Measurements from ENCODE around the gene SP6. TPM values are rescaled to one million over a fixed set of nuclear protein-coding genes. Genes with fewer than 3 reads are reported as not detected.

The SP6 gene
- total and polyA plus RNA-seq, 2 experiments from 2014 or later = 1.3 to 1.7 TPM

DNA sequence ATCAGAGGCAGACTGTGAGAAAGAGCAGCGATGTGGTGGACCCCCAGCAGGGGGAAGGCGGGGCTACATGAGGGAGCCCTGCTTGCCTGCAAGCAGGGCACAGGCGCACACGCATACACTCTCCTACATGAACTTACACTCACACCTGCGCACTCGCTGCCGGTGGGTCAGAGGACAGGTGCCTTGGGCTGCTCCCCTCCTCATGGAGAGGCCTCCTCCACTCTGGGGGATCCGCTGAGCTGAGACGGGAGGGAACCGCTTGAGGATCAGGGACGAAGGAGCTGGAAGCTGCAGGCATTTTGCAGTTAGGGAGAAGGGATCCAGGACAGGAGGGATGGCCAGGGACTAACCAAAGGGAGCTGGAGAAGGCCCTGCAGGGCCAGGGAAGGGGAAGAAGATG, 43.5 kb downstream of the SP6 start:
- no peak for DNase-seq (ENCODE audit: low spot score)
- H3K79me2 ChIP-seq = no peaks in the 10 kb centered on the region
- no peak overlapping the region for H3K4me3 ChIP-seq
- no peaks in the 10 kb centered on the region for H4K20me1 ChIP-seq (ENCODE audit: insufficient read depth, poor library complexity, severe bottlenecking)
- TF ChIP-seq EZH2 (IDR thresholded peaks at IDR 0.05; ENCODE audit: borderline replicate concordance) = no peak
- TF ChIP-seq, protein P1, sequence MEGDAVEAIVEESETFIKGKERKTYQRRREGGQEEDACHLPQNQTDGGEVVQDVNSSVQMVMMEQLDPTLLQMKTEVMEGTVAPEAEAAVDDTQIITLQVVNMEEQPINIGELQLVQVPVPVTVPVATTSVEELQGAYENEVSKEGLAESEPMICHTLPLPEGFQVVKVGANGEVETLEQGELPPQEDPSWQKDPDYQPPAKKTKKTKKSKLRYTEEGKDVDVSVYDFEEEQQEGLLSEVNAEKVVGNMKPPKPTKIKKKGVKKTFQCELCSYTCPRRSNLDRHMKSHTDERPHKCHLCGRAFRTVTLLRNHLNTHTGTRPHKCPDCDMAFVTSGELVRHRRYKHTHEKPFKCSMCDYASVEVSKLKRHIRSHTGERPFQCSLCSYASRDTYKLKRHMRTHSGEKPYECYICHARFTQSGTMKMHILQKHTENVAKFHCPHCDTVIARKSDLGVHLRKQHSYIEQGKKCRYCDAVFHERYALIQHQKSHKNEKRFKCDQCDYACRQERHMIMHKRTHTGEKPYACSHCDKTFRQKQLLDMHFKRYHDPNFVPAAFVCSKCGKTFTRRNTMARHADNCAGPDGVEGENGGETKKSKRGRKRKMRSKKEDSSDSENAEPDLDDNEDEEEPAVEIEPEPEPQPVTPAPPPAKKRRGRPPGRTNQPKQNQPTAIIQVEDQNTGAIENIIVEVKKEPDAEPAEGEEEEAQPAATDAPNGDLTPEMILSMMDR (IDR thresholded peaks at IDR 0.05; ENCODE audit: poor library complexity) = no peak
- no peak for TF ChIP-seq EZH2phosphoT487 (IDR thresholded peaks at IDR 0.05; ENCODE audit: low read depth, severe bottlenecking, unreplicated experiment)
- H2AFZ ChIP-seq = no peak overlapping the region
- H3K27ac ChIP-seq = no peak overlapping the region
- no peaks in the 10 kb centered on the region for H3K9me3 ChIP-seq (ENCODE audit: low read depth)
- H3K4me2 ChIP-seq = no peak overlapping the region
- H3K9me2 ChIP-seq (replicated peaks; ENCODE audit: insufficient read depth) = no peaks in the 10 kb centered on the region
- peaks cover 22% of the 10 kb centered on the region for H3K4me1 ChIP-seq (ENCODE audit: insufficient read depth)
- no peaks in the 10 kb centered on the region for H3K27me3 ChIP-seq
- no peaks in the 10 kb centered on the region for H3K36me3 ChIP-seq (replicated peaks; ENCODE audit: insufficient read depth, low read depth)
- 86% methylated on average over 11 of the region's 11 CpGs for WGBS (ENCODE audit: low lambda C conversion rate, missing lambda C conversion rate)

DNA sequence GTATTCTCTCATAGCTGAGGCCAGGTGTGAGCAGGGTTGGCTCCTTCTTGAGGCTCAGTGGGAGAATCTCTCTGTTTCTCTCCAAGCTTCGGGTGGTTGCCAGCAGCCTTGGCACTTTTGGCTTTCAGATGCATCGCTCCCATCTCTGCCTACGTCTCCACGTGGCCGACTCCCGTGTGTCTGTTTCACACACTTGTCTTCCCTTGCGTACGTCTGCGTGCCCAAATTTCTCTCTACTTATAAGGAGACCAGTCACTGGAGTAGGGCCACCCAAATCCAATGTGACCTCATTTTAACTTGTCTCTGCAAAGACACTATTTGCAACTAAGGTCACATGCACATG, 44.1 kb downstream of the SP6 start:
- H3K36me3 ChIP-seq (replicated peaks; ENCODE audit: insufficient read depth, low read depth) = no peaks in the 10 kb centered on the region
- no peak overlapping the region for H3K27ac ChIP-seq
- no peaks in the 10 kb centered on the region for H4K20me1 ChIP-seq (ENCODE audit: insufficient read depth, poor library complexity, severe bottlenecking)
- TF ChIP-seq EZH2 (IDR thresholded peaks at IDR 0.05; ENCODE audit: borderline replicate concordance) (no peak), EZH2phosphoT487 (IDR thresholded peaks at IDR 0.05; ENCODE audit: low read depth, severe bottlenecking, unreplicated experiment) (no peak)
- TF ChIP-seq, protein P1 (IDR thresholded peaks at IDR 0.05; ENCODE audit: poor library complexity) = no peak
- no peaks in the 10 kb centered on the region for H3K9me3 ChIP-seq (ENCODE audit: low read depth)
- H3K79me2 ChIP-seq = no peaks in the 10 kb centered on the region
- H3K27me3 ChIP-seq = no peaks in the 10 kb centered on the region
- peaks cover 22% of the 10 kb centered on the region for H3K4me1 ChIP-seq (ENCODE audit: insufficient read depth)
- no peaks in the 10 kb centered on the region for H3K9me2 ChIP-seq (replicated peaks; ENCODE audit: insufficient read depth)
- no peak for DNase-seq (ENCODE audit: low spot score)
- no peak overlapping the region for H3K4me3 ChIP-seq
- H2AFZ ChIP-seq = no peak overlapping the region
- 94% methylated on average over 9 of the region's 9 CpGs for WGBS (ENCODE audit: low lambda C conversion rate, missing lambda C conversion rate)
- H3K4me2 ChIP-seq = no peak overlapping the region

DNA sequence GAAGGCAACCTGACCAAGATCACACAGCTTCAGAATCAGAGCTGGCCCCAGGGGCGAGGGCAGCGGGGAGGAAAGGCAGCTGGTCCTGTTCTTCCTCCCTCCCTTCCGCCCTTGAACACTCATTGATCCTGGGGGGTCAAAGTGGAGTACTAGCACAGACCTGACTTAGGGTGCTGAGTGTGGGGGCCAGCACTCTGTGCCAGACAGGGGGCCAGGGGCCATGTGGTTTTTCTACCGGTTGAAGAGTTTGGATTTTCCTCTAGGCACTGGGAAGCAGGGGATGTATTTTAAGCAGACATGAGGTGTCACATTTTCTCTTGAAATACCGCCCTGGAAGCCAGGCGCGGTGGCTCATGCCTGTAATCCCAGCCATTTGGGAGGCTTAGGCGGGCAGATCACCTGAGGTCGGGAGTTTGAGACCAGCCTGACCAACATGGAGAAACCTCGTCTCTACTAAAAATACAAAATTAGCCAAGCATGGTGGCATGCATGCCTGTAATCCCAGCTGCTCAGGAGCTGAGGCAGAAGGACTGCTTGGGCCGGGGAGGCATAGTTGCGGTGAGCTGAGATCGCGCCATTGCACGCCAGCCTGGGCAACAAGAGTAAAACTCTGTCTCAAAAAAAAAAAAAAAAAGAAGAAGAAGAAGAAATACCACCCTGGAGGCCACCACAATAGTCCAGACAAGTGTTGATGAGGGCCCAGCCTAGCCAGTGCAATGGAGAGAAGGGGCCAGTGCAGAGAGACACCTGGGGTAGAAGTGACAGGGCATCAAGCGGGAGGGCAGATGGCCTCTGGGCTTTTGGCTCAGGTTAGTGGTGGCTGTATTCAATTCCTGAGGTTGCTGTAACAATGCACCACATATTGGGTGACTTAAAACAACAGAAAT, 44.7 kb downstream of the SP6 start:
- no peak for DNase-seq (ENCODE audit: low spot score)
- no peaks in the 10 kb centered on the region for H3K36me3 ChIP-seq (replicated peaks; ENCODE audit: insufficient read depth, low read depth)
- H3K4me1 ChIP-seq (ENCODE audit: insufficient read depth) = peaks cover 22% of the 10 kb centered on the region
- no peak overlapping the region for H3K27ac ChIP-seq
- no peak overlapping the region for H3K4me3 ChIP-seq
- no peak overlapping the region for H3K4me2 ChIP-seq
- no peaks in the 10 kb centered on the region for H3K9me2 ChIP-seq (replicated peaks; ENCODE audit: insufficient read depth)
- no peaks in the 10 kb centered on the region for H4K20me1 ChIP-seq (ENCODE audit: insufficient read depth, poor library complexity, severe bottlenecking)
- no peak overlapping the region for H2AFZ ChIP-seq
- H3K79me2 ChIP-seq = no peaks in the 10 kb centered on the region
- TF ChIP-seq, protein P1 (IDR thresholded peaks at IDR 0.05; ENCODE audit: poor library complexity) = no peak
- TF ChIP-seq EZH2phosphoT487 (IDR thresholded peaks at IDR 0.05; ENCODE audit: low read depth, severe bottlenecking, unreplicated experiment) (no peak), EZH2 (IDR thresholded peaks at IDR 0.05; ENCODE audit: borderline replicate concordance) (no peak)
- H3K27me3 ChIP-seq = no peaks in the 10 kb centered on the region
- H3K9me3 ChIP-seq (ENCODE audit: low read depth) = no peaks in the 10 kb centered on the region
- WGBS (ENCODE audit: low lambda C conversion rate, missing lambda C conversion rate) = 93% methylated on average over 16 of the region's 16 CpGs

Measured in hepatocyte (in vitro differentiated cells).